Glutamatergic neuron (in vitro differentiated cells): ENCODE measurements around the gene TEAD3. TPM values are rescaled to one million over a fixed set of nuclear protein-coding genes. Genes with fewer than 3 reads are reported as not detected.

Source experiments
- DNase-seq: peaks from one replicate; pipeline ENCODE4 v3.0.0; 2022
- H3K27ac Mint-ChIP-seq: one replicate; pipeline ENCODE4 v1.8.0; 2020; ENCODE audit warnings: mild to moderate bottlenecking, mixed read lengths, inconsistent platforms; ENCODE audit not compliant: unreplicated experiment
- H3K27me3 Mint-ChIP-seq: one replicate; pipeline ENCODE4 v1.8.0; 2020; ENCODE audit warnings: mild to moderate bottlenecking, moderate library complexity, mixed read lengths, inconsistent platforms; ENCODE audit not compliant: unreplicated experiment
- H3K36me3 Mint-ChIP-seq: one replicate; pipeline ENCODE4 v1.8.0; 2020; ENCODE audit warnings: mild to moderate bottlenecking, mixed read lengths, inconsistent platforms; ENCODE audit not compliant: unreplicated experiment
- H3K4me1 Mint-ChIP-seq: one replicate; pipeline ENCODE4 v1.8.0; 2020; ENCODE audit warnings: mild to moderate bottlenecking, low read depth, mixed read lengths, inconsistent platforms; ENCODE audit not compliant: unreplicated experiment
- H3K4me3 Mint-ChIP-seq: one replicate; pipeline ENCODE4 v1.8.0; 2020; ENCODE audit warnings: mild to moderate bottlenecking, mixed read lengths, inconsistent platforms; ENCODE audit not compliant: unreplicated experiment
- H3K9me3 Mint-ChIP-seq: one replicate; pipeline ENCODE4 v1.8.0; 2020; ENCODE audit warnings: mild to moderate bottlenecking, moderate library complexity, mixed read lengths, inconsistent platforms; ENCODE audit not compliant: unreplicated experiment
- total RNA-seq: library from RNA; stranded (reverse); fragmentation: NEBNext Ultra II Directional; extraction: Animal tissue kit (Norgen Biotek cat#: 25700); gene quantifications from one replicate; pipeline ENCODE4 v1.2.1, GENCODE V29; 2021; ENCODE audit not compliant: unreplicated experiment
- TF ChIP-seq, protein P1 (sequence below): fragments of 200-600 bp; sonication (generic); IDR thresholded peaks from one replicate; pipeline ENCODE4 v1.5.0; 2021; ENCODE audit not compliant: partially characterized antibody, unreplicated experiment

TEAD3 gene
- total RNA-seq, 1 donor from 2014 or later = 50.0 TPM

DNA sequence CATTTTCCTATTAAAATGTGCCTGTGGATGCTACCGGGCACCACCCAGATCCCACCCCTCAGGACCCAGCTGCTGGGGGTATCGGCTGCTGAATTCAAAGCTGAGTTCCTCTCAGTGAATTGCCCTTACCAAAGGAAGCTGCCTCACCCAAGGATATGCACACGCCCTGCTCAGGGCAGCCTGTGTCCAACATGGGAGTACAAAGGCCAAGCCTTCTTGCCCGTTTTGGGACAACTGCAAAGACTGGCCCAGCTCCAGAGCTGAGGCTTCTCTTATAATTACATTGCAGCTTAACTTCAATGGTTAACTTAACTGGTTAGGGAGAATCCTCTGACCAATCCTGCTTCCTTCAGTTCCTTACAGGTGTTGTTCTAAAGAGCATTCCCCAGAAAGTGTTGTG lies 64.6 kb downstream of the TEAD3 start:
- peaks cover 13% of the 10 kb centered on the region for H3K36me3 Mint-ChIP-seq
- no peak overlapping the region for H3K4me3 Mint-ChIP-seq
- DNase-seq = no peak
- H3K27me3 Mint-ChIP-seq = no peaks in the 10 kb centered on the region
- TF ChIP-seq, protein P1, sequence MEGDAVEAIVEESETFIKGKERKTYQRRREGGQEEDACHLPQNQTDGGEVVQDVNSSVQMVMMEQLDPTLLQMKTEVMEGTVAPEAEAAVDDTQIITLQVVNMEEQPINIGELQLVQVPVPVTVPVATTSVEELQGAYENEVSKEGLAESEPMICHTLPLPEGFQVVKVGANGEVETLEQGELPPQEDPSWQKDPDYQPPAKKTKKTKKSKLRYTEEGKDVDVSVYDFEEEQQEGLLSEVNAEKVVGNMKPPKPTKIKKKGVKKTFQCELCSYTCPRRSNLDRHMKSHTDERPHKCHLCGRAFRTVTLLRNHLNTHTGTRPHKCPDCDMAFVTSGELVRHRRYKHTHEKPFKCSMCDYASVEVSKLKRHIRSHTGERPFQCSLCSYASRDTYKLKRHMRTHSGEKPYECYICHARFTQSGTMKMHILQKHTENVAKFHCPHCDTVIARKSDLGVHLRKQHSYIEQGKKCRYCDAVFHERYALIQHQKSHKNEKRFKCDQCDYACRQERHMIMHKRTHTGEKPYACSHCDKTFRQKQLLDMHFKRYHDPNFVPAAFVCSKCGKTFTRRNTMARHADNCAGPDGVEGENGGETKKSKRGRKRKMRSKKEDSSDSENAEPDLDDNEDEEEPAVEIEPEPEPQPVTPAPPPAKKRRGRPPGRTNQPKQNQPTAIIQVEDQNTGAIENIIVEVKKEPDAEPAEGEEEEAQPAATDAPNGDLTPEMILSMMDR = no peak
- peaks cover 4% of the 10 kb centered on the region for H3K9me3 Mint-ChIP-seq
- no peak overlapping the region for H3K27ac Mint-ChIP-seq
- no peaks in the 10 kb centered on the region for H3K4me1 Mint-ChIP-seq

DNA sequence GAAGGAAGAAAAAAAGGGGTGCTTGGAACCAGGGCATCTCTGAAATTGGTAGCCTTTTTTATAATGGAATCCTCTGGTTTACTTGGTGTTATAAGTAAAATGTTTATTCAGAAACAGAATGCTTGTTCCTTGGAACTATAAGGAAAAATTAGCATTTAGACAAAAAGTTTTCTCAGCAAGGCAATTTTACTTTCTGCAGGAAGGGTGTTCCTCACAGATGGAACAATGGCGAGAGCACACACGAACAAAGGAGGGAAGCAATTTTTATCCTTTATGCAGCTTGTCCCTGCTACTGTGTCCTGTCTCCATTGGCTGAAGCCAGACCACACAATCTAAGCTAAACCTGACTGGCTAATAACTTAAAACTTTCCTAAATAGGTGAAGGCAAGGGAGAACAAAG lies 67.4 kb downstream of the TEAD3 start:
- Mint-ChIP-seq H3K9me3 (peaks cover 4% of the 10 kb centered on the region), H3K4me1 (no peaks in the 10 kb centered on the region), H3K4me3 (no peak overlapping the region), H3K36me3 (peaks cover 18% of the 10 kb centered on the region), H3K27me3 (no peaks in the 10 kb centered on the region), H3K27ac (no peak overlapping the region)
- TF ChIP-seq, protein P1 = no peak
- no peak for DNase-seq

DNA sequence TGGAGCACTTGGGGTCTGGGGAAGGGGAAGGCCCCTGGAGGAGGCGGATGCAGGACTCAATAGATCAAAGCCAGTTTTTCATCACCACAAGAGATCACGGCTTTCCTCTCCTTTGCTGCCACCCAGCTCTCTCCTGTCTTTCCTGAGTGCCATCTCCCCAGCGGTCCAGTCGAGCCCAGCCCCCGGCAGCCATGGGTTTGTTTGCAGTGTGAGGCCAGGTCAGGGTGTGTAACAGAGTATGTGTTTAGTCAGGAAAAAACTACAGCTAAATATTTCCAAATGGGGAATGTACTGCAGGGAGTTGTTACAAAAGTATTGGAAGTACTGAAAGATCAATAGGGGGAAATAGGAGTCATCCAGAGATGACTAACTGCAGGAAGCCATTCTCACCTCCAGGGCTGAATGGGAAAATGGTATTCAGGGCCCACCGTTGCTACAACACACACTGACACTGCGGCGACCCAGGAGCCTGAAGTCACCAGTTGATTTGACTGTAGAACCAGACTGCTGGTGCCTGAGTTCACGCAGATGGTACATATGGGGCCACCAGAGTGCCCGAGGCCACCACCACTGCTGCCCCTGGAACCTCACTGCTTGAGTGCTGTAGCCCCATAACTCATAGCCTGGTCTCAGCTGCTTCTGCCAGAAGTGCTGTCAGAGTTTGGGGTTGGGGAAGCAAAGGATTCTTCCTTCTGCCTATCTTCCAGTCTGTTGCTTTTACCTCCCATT lies 68.3 kb downstream of the TEAD3 start:
- TF ChIP-seq, protein P1 = no peak
- no peaks in the 10 kb centered on the region for H3K27me3 Mint-ChIP-seq
- no peak for DNase-seq
- H3K36me3 Mint-ChIP-seq = peaks cover 18% of the 10 kb centered on the region
- peaks cover 4% of the 10 kb centered on the region for H3K9me3 Mint-ChIP-seq
- no peak overlapping the region for H3K27ac Mint-ChIP-seq
- H3K4me1 Mint-ChIP-seq = no peaks in the 10 kb centered on the region
- no peak overlapping the region for H3K4me3 Mint-ChIP-seq

DNA sequence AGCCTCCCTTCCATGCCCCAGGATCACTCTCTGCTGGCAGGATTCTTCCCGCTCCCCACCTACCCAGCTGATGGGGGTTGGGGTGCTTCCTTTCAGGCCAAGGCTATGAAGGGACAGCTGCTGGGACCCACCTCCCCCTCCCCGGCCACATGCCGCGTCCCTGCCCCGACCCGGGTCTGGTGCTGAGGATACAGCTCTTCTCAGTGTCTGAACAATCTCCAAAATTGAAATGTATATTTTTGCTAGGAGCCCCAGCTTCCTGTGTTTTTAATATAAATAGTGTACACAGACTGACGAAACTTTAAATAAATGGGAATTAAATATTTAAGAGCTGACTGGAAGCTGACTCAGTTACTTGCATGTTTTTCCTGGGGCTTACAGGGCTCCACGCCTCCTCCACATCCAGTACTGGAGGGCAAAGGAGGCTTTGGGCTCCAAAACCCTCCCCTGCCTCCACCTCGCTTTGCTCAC lies 69.0 kb downstream of the TEAD3 start:
- no peaks in the 10 kb centered on the region for H3K4me1 Mint-ChIP-seq
- no peaks in the 10 kb centered on the region for H3K27me3 Mint-ChIP-seq
- H3K36me3 Mint-ChIP-seq = peaks cover 18% of the 10 kb centered on the region
- TF ChIP-seq, protein P1 = no peak
- no peak for DNase-seq
- H3K4me3 Mint-ChIP-seq = no peak overlapping the region
- H3K9me3 Mint-ChIP-seq = peaks cover 5% of the 10 kb centered on the region
- H3K27ac Mint-ChIP-seq = no peak overlapping the region

DNA sequence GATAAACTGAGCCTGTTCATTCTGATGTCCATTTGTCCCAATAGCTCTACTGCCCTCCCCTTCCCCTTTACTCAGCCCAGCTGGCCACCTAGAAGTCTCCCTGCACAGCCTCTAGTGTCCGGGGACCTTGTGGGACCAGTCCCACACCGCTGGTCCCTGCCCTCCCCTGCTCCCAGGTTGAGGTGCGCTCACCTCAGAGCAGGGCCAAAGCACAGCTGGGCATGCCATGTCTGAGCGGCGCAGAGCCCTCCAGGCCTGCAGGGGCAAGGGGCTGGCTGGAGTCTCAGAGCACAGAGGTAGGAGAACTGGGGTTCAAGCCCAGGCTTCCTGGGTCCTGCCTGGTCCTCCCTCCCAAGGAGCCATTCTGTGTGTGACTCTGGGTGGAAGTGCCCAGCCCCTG lies 69.4 kb downstream of the TEAD3 start:
- no peak overlapping the region for H3K27ac Mint-ChIP-seq
- peaks cover 5% of the 10 kb centered on the region for H3K9me3 Mint-ChIP-seq
- H3K4me1 Mint-ChIP-seq = no peaks in the 10 kb centered on the region
- no peak overlapping the region for H3K4me3 Mint-ChIP-seq
- no peak for DNase-seq
- TF ChIP-seq, protein P1 = no peak
- H3K36me3 Mint-ChIP-seq = peaks cover 18% of the 10 kb centered on the region
- H3K27me3 Mint-ChIP-seq = no peaks in the 10 kb centered on the region
